ENCODE results near the gene KRTAP10-9.

KRTAP10-9 gene

DNA sequence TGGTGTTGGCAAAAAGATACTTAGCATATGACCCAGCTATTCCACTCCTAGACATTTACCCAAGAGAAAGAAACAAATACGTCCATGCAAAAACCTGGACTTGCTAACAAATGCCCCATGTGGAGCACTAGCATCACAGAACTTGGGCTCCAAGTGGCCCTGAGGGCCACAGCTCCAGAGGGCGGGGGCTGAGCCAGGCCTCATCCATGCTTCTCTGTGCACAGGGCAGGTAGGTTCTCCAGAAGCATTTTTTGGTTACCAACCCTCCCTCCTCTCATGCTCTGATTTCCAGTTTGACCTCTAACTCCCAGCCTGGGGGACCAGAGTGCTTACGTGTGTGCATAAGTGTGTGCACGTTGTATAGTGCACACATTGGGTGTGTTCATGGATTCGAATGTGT, 37.8 kb downstream of the KRTAP10-9 start:
- no peak for DNase-seq (ENCODE audit: low spot score)

DNA sequence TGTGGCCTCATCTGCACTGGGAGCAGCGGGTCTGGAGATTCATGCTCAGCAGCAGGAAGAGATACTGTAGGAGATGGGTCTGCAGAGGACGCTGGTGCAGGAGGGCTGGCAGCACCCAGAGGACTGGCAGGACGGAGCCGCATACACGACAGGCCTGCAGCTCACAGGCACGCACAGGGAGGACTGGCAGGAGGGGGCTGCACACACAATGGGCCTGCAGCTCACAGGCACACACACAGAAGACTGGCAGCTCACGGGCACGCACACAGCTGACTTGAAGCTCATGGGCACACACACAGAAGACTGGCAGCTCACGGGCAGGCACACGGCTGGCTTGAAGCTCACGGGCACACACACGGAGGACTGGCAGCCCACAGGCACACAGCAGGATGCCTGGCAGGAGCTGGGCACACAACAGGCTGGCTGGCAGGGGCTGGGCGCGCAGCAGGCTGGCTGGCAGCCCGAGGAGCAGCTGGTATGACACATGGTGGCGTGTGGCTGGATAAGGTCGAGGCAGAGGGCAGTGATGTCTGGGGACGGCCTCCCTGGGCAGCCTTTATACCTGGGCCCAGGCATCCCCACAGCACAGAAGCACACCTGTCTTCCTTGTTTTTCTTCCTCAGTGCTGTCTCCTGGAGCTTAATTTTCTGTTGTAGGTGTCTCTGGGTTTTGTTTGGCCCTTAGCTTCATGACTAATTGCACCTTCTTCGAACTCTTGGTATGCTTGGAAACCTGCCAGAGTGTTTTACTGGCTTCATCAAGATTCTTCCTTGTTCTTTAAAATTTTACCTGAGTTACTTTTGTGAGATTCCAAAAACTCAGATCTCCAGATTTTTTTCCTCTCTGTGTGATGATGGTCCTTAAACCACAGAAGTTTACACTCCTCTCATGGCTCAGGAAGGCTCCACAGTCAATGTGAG, 39.8 kb downstream of the KRTAP10-9 start, which contains the start of gene KRTAP12-2:
Gene KRTAP12-2 (minus strand): TSS at position 527 of the 920 bp plus-strand sequence. CDS start 41 bp downstream, at position 486.
- DNase-seq (ENCODE audit: low spot score), result no peak

DNA sequence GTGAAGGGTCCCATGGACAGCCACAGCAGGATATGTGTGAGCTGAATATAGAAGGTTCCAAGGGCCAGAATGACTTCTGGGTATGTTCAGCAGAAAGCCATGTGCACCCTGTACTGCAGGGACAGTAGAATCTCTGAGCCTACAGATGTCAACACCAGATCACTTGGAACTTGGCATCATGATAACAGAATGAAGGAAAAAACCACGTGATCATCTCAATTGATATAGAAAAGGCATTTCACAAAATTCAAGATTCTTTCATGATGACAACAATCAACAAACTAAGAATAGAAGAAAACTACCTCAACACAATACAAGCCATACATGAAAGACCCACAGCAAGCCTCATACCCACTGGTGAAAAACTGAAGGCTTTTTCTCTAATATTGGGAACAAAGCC, 40.7 kb downstream of the KRTAP10-9 start:
- DNase-seq (ENCODE audit: low spot score), result no peak

DNA sequence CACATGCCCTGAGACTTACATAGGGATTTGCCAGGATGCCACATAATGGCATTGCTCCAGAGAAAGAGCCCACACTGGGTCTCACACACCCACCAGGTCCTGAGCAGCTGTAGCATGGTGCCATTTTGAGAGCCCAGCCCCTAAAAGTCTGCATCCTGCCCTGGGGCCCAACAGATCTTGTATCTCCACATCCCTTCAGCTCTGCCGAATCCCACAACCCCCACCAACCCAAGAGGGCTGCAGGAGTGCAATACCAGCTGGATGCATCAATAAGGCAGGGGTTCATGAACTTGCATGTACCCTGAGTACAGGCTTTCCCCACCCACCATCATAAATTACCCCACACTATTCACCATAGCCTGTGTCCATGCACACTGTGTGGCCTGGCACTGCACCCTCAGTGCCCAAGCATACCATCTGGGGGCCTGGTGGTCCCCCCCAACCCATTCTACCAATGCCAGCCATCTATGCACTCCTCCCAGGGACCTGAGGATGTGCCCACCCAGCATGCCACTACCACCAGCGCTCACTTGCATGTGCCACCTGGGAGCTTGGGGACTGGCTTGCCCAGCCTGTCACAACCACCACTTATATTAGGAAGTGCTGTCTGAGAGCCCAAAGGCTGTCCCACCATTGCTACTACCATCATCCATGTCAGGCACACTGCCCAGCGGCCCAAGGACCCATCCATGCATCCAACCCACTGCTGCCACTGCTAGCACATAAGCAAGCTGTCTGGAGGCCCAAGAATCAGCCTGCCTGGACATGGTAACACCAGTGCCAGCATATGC, 43.9 kb downstream of the KRTAP10-9 start:
- no peak for DNase-seq (ENCODE audit: low spot score)

DNA sequence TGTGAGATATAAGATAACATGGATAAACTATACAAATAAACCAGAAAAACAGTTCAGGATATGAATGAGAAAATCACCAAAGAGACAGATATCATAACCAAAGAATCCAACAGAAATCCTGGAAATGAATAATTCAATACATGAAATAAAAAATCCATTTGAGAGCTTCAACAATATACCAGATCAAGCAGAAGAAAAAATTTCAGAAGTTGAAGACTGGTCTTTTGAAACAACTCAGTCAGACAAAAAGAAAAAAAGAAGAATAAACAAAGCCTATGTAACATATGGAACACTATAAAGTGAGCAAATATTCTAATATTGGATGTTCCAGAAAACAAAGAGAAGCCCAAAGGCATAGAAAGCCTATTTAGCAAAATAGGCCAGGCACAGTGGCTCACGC, 45.0 kb downstream of the KRTAP10-9 start:
- no peak for DNase-seq (ENCODE audit: low spot score)

DNA sequence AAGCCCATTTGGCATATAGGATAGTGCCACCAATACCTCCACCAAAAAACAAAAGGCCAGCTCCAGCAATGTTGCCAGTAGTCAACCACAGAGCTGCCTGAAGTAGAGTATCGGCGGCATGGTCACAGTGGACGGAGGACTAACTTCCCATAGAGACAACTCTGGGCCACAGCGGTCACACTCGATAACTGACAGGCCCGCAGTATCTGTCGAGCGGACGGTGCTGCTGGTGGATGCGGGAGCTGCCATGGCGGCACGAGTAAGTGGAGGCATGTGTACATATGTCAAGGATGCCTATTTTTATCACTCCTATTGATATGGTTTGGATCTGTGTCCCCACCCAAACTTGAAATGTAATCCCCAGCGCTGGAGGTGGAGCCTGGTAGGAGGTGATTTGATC, 51.0 kb downstream of the KRTAP10-9 start:
- DNase-seq (ENCODE audit: low spot score), result no peak

Data from activated CD4-positive, alpha-beta T cell treated with anti-CD3 and anti-CD28 coated beads, Interleukin-2, Interleukin-4, amounts not matched to agents 100 ng/mL and 50 ng/mL, durations not matched to agents 16 hours and 8 hours (primary cell).